Fibroblast of lung (primary cell): Measurements from ENCODE around the gene PDE11A. TPM values are rescaled to one million over a fixed set of nuclear protein-coding genes. Genes with fewer than 3 reads are reported as not detected.
A peak's percentile ranks its signal among the peaks of the same experiment; 100 is the strongest.

Experiments
- DNase-seq, 2 donors: peaks; one replicate each; pipeline versions ENCODE4 v3.0.0 to v3.0.0-alpha.2; 2010; ENCODE audit warnings: low read depth in 2 of 2
- H2AFZ ChIP-seq: 2 replicates; pipeline ENCODE4 v1.5.1; 2012; ENCODE audit warnings: low read length, control low read depth, inconsistent platforms
- H3K27ac ChIP-seq: 2 replicates; pipeline ENCODE4 v1.5.1; 2011; ENCODE audit warnings: low read length, control low read depth; ENCODE audit not compliant: insufficient read depth
- H3K27me3 ChIP-seq: 2 replicates; pipeline ENCODE4 v1.5.1; 2011; ENCODE audit warnings: mild to moderate bottlenecking, low read length; ENCODE audit not compliant: control insufficient read depth, insufficient read depth
- H3K36me3 ChIP-seq: 2 replicates; pipeline ENCODE4 v1.5.1; 2011; ENCODE audit warnings: low read length; ENCODE audit not compliant: control insufficient read depth, insufficient read depth
- H3K4me1 ChIP-seq: 2 replicates; pipeline ENCODE4 v1.5.1; 2011; ENCODE audit warnings: low read length; ENCODE audit not compliant: control insufficient read depth, insufficient read depth; ENCODE audit errors: extremely low read depth
- H3K4me2 ChIP-seq: 2 replicates; pipeline ENCODE4 v1.5.1; 2011; ENCODE audit warnings: low read length, control low read depth; ENCODE audit not compliant: insufficient read depth; ENCODE audit errors: extremely low read depth
- H3K4me3 ChIP-seq, 4 experiments: fragments of 200-600 bp in 1 of 4; sonication (generic) in 1 of 4; replicated peaks in 1 of 4; 2 replicates each; pipeline ENCODE4 v1.5.1; 2011 to 2016; ENCODE audit warnings: low read length in 4 of 4, low read depth in 3 of 4, mild to moderate bottlenecking in 3 of 4, control low read depth in 2 of 4, inconsistent platforms in 1 of 4, mixed read lengths in 1 of 4; ENCODE audit not compliant: insufficient read depth in 1 of 4; ENCODE audit errors: control extremely low read depth in 1 of 4
- H3K79me2 ChIP-seq: 2 replicates; pipeline ENCODE4 v1.5.1; 2012; ENCODE audit warnings: mild to moderate bottlenecking, low read length, inconsistent platforms; ENCODE audit not compliant: control insufficient read depth, insufficient read depth
- H3K9ac ChIP-seq: 2 replicates; pipeline ENCODE4 v1.5.1; 2011; ENCODE audit warnings: mild to moderate bottlenecking, low read length, control low read depth; ENCODE audit not compliant: insufficient read depth
- H3K9me3 ChIP-seq: 2 replicates; pipeline ENCODE4 v1.5.1; 2012; ENCODE audit warnings: low read depth, low read length; ENCODE audit not compliant: control insufficient read depth, insufficient read depth
- H4K20me1 ChIP-seq: 2 replicates; pipeline ENCODE4 v1.5.1; 2011; ENCODE audit warnings: low read length; ENCODE audit not compliant: control insufficient read depth, insufficient read depth; ENCODE audit errors: extremely low read depth
- CTCF ChIP-seq, 2 donors: IDR thresholded peaks in 1 of 2; conservative IDR thresholded peaks in 1 of 2; 1 replicate in 1 of 2; 2 replicates in 1 of 2; pipeline ENCODE4 v1.5.1; 2011 to 2012; ENCODE audit warnings: low read length in 2 of 2, control low read depth in 1 of 2, inconsistent platforms in 1 of 2, low read depth in 1 of 2, mild to moderate bottlenecking in 1 of 2
- EZH2 ChIP-seq: IDR thresholded peaks from 2 replicates; pipeline ENCODE4 v1.5.1; 2012; ENCODE audit warnings: low read length, control low read depth, mild to moderate bottlenecking; ENCODE audit errors: missing control alignments
- polyA plus RNA-seq, 2 donors: library from polyadenylated mRNA; depleted of rRNA in 1 of 2; stranded (reverse) in 1 of 2; unstranded in 1 of 2; fragments of >200 nt; gene quantifications; 2 replicates each; pipeline ENCODE4 v1.2.1, GENCODE V29; 2011 to 2012; ENCODE audit warnings: missing spikeins in 1 of 2
- total RNA-seq: library from RNA; depleted of rRNA; stranded (reverse); fragments of >200 nt; gene quantifications from 2 replicates; pipeline ENCODE4 v1.2.1, GENCODE V29; 2014

PDE11A gene
- total and polyA plus RNA-seq, 2 donors (not counting 1 experiment from before 2014, with no cell fraction given), result 0.03 to 0.33 TPM

- no peak overlapping the region for H3K9ac ChIP-seq
- no peaks in the 10 kb centered on the region for H3K36me3 ChIP-seq
- no peak for DNase-seq
- no peaks in the 10 kb centered on the region for H3K4me1 ChIP-seq
- TF ChIP-seq CTCF (conservative IDR thresholded peaks at IDR 0.05 in 1 of 2, IDR thresholded peaks at IDR 0.05 in 1 of 2; ENCODE audit: low read depth in 1 of 2, low read length in 2 of 2), result no peak
- no peak for TF ChIP-seq EZH2
- H3K27ac ChIP-seq, result no peak overlapping the region
- no peaks in the 10 kb centered on the region for H4K20me1 ChIP-seq
- no peaks in the 10 kb centered on the region for H3K27me3 ChIP-seq
- H3K4me2 ChIP-seq, result no peak overlapping the region
- no peak overlapping the region for H2AFZ ChIP-seq
- H3K4me3 ChIP-seq, result no peak overlapping the region
- no peaks in the 10 kb centered on the region for H3K79me2 ChIP-seq
- no peaks in the 10 kb centered on the region for H3K9me3 ChIP-seq
These were observed 79.6 kb downstream of the PDE11A start for GRCh38 chr2:177992992-177993391.

- Histone ChIP-seq H2AFZ (no peak overlapping the region), H3K9me3 (no peaks in the 10 kb centered on the region), H3K4me1 (no peaks in the 10 kb centered on the region), H3K9ac (no peak overlapping the region), H3K27me3 (no peaks in the 10 kb centered on the region), H3K27ac (no peak overlapping the region), H3K4me2 (no peak overlapping the region), H3K4me3 (no peak overlapping the region), H4K20me1 (no peaks in the 10 kb centered on the region), H3K79me2 (no peaks in the 10 kb centered on the region), H3K36me3 (no peaks in the 10 kb centered on the region)
- no peak for TF ChIP-seq EZH2
- TF ChIP-seq CTCF (conservative IDR thresholded peaks at IDR 0.05 in 1 of 2, IDR thresholded peaks at IDR 0.05 in 1 of 2; ENCODE audit: low read depth in 1 of 2, low read length in 2 of 2), result no peak
- peak in 1 of 2 donors; percentile 94 for DNase-seq
These were observed 83.3 kb downstream of the PDE11A start for GRCh38 chr2:177989029-177989885.

GRCh38 chr2:177984749-177985148 is 87.8 kb downstream of the PDE11A start:
- no peak overlapping the region for H2AFZ ChIP-seq
- no peaks in the 10 kb centered on the region for H4K20me1 ChIP-seq
- no peaks in the 10 kb centered on the region for H3K4me1 ChIP-seq
- H3K4me3 ChIP-seq, result no peak overlapping the region
- DNase-seq, result peak in 1 of 2 donors; percentile 55
- no peaks in the 10 kb centered on the region for H3K27me3 ChIP-seq
- no peak for TF ChIP-seq EZH2
- no peak for TF ChIP-seq CTCF (conservative IDR thresholded peaks at IDR 0.05 in 1 of 2, IDR thresholded peaks at IDR 0.05 in 1 of 2; ENCODE audit: low read depth in 1 of 2, low read length in 2 of 2)
- no peak overlapping the region for H3K27ac ChIP-seq
- no peaks in the 10 kb centered on the region for H3K9me3 ChIP-seq
- H3K36me3 ChIP-seq, result no peaks in the 10 kb centered on the region
- H3K79me2 ChIP-seq, result no peaks in the 10 kb centered on the region
- H3K9ac ChIP-seq, result no peak overlapping the region
- H3K4me2 ChIP-seq, result no peak overlapping the region
